NCI-H345 treated with DMSO at 0.1 percent for 48 hours (cell line): Measurements from ENCODE around the gene PPP2CA.
"Not testable (repeated sequence)": the region's sequence is repeated elsewhere in the genome, so short reads cannot be mapped to it uniquely, and the experiment has no call there.

Experiments used
- DNase-seq: peaks from one replicate; lab custom pipeline; 2025; ENCODE audit not compliant: unreplicated experiment; lab: John Stamatoyannopoulos, UW

PPP2CA gene

DNA sequence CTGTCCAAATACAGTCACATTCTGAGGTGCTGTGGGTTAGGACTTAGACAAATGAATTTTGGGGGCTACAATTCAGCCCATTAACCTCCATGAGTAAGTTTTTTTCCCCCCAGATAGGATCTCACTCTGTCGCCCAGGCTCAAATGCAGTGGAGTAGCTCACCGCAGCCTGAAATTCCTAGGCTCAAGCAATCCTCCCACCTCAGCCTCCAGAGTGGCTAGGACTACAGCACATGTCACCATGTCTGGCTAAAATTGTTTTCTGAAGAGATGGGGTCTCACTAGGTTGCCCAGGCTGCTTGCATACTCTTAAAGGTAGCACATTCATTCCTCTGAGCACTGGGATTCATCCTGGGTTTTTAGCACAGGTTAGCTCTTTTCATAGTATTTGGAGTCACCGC is 22.2 kb downstream of the PPP2CA start:
- no peak for DNase-seq

DNA sequence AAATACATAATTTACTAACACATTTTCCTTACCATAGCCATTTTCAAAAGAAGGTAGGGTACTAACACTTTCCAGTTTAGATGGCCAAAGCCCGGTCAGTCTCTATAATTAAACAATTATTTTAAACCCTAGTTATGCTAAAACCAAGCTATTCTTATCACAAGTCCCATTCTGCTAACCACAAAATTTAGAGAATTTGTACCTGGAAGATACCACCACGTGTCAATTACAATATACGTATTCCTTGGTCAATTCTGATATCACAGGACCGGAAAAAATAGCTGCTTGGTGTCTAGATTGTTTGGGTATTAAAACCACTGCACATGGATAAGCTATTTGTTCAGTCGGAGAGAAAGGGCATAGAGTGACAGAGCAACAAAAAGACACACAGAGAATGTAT is 30.2 kb downstream of the PPP2CA start:
- no peak for DNase-seq

DNA sequence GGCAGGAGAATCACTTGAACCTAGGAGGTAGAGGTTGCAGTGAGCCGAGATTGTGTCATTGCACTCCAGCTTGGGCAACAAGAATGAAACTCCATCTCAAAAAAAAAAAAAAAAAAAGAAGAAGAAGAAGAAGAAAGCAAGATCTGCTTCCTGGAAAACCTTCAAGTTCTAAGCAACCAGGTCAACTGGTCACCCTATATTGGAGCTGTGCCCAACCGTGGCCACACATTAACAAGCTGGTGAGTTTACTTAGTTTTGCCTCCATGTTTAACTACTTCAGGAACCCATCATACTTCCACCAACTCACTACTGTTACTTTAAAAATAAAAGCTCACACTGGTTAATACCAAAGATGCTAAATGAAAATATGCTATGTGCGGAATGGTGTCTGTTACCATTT is 36.8 kb downstream of the PPP2CA start:
- no peak for DNase-seq

DNA sequence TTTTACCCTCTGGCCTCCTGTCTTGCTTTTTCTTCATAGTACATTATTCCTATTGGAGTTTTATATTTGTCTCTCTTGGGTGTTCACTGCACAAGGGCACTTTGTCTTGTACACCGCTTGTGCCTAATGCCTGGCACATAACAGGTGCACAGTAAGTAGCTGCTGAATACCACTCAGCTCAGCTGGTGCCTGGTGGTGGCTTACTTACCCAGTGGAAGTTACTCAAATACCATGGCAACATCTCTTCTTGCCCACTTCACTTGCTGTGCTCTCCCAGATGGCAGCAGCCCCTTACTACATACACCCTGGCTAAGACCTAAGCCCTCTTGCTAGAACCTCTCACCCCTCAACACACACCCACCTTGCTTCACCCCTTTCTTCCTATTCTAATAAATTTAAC is 37.8 kb downstream of the PPP2CA start:
- DNase-seq, result no peak

DNA sequence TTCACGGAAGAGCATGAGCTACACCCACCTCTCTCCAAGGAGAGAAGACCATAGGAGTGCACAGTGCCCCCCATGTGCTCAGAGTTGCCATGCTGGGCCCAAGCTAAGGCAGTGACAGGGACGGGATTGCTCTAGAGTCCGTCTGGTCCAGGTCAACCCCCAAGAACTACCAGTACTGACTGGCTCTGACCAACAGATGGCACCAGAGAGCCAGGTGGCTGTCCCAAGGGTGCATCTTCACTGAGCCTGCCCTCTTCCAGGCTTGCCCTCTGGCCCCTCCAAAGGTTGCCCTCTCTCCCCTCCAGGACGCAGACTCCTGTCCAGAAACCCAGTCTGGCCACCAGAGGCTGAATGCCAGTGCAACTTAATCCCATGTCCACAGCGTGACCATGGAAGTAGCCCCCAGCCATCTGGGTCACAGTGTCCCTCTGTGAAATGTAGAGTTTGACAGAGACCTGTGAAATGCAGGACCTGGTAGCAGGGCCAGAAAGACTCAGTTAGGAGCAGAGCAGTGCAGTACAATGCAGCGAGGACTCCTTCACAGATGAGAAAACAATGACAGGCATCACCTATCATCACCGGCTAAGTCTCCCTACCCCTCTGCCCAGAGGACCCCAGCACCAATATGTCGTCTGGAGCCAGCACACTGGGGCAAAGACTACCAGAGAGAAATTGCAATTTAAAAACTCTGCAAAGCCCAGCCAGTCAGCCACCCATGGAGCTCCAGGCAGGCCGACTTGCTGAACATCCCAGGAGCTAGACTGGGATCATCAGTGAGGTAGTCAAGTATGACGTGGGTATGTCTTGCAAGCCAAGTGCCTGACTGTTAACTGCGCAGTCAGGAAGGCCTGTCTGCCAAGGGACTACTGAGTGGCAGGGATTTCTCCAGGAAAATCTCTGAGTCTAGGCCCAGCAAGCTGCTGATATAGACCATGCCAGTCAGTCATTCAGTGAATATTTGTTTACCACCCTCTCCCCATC is 41.4 kb downstream of the PPP2CA start:
- peak; percentile 15 for DNase-seq

DNA sequence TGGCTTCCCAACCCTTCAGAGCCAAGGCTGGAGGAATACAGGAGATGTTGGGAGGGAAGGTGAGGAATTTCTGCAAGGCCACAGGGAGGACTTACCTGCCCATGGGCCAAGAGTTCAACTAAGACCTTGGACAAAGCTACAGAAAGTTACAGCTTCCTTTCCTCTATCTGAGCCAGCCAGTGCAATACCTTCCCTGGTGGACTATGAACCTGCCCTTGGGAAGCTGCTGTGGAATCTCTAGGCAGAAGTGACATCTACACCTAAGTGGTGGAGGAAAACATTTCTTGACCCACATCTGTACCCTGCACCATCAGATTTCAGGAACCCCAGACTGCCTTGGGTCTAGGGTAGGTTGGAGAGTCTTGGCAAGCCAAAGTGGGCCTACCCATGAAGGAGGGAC is 42.4 kb downstream of the PPP2CA start:
- DNase-seq, result no peak

DNA sequence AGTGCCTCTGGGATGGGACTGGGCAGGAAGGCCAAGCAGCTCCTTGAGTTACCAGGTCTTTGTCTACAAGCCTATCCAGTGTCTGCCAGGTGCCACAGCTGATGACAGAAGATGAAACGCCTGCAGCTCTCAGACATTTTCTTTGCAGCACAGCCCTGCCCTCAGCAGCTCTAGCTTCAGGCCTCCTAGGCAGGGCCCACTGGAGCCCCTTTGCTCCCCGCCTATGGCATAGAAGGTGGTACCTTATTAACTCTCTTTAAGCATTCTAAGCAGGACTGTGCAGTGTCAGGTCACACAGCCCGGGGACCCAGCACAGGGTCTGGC is 47.8 kb downstream of the PPP2CA start:
- no peak for DNase-seq

DNA sequence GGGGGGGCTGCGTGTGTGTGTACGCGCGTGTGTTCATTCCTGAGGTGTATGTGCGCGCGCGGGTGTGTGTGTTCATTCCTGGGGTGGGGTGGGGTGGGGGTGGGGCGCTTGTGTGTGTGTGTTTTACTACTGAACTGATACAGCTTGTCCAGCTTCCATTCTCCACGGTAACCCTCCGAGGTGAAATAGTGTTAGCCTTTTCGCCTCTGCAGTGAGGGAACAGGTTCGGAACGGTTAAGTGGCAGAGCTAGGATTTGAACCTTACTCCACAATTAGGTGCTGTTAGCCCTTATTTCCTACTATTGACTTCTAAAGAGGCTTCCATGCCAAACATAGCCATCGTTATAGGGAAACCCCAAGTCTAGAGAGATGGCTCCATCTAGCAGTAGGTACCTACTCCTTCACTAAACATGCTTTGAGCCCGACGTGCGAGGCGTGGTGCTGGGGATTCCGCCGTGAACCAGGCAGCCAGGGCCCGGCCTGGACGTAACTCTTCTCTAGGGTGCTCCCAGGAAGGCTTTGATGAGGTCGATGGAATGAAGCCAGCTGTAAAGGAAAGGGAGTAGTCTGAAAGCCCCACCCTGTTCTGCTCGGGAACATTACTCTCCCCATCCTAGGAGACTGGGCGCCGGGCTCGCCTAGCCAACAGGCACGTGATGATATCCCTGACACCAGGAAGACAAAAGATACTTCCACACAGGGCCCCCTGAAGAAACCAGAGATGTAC is 48.3 kb downstream of the PPP2CA start:
- DNase-seq, result no peak

DNA sequence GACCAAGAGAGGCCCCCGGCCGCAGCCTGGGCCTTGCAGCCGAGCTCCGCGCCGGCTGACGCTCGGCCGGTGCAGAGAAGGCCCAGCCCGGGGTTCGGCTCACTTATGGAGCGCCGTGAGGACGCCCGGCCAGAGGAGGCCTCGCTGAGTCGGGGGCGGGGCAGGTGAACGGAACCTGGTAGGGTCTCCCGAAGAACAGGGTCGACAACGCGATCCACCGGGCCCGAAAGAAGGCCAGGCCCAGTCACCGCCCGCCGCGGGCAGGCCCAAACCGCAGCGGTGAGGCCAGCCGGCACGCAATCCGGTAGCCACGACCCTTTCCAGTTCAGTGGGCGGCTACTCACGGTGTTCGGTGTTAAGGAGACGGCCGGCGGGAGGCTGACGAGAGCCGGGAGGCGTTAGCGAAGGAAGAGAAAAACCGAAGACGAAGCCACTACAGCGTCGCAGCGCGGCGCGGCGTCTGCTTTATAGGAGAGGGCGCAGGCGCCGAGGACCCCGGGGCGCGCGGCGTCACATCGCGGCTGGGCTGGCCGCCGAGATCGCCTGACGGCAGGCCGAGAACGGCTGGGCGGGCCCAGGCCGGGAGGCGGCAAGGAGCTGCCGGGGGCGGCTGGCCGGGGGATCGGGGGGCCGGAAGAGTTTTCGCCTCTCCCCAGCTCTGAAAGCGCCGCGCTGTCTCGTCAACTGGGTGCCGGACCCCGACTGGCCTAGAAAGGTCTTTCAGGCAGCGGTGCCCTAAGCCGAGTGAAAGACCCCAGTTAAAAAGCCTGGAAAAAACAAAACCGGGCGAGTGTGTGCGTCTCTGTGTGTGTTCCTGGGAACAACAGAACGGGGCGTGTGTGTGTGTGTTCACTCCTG is 49.1 kb downstream of the PPP2CA start, which contains the start of gene SKP1:
SKP1 (minus strand) TSS at position 440 of the 858 bp plus-strand sequence. CDS start 2,928 bp downstream, outside the sequence.
- peak; percentile 44 for DNase-seq

DNA sequence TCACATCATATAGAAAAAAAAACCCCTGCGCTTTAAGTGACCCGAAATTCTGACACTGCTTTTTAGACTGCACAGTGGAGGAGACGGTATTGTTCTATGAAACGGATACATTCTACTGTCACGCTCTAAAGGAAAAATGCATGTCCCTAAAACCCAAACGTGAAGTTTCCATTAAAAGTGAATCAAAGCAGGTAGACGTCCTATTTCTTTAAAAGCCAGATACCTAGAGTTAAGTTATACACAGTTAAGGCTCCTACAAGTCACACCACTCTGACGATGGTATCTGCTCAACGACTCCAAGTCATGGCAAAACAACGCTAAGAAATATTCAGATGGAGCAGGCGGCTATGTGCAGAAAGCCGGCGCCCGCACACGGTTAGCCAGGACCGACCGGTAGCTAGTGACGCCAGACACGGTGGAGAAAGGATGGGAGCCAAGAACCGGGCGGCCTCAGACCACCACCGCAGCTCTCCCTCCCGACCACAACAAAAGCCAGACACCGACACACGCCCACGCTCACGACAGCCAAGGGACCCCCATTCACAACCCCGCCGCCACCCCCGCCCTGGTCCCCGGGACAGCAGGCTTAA is 49.9 kb downstream of the PPP2CA start:
- no peak for DNase-seq

DNA sequence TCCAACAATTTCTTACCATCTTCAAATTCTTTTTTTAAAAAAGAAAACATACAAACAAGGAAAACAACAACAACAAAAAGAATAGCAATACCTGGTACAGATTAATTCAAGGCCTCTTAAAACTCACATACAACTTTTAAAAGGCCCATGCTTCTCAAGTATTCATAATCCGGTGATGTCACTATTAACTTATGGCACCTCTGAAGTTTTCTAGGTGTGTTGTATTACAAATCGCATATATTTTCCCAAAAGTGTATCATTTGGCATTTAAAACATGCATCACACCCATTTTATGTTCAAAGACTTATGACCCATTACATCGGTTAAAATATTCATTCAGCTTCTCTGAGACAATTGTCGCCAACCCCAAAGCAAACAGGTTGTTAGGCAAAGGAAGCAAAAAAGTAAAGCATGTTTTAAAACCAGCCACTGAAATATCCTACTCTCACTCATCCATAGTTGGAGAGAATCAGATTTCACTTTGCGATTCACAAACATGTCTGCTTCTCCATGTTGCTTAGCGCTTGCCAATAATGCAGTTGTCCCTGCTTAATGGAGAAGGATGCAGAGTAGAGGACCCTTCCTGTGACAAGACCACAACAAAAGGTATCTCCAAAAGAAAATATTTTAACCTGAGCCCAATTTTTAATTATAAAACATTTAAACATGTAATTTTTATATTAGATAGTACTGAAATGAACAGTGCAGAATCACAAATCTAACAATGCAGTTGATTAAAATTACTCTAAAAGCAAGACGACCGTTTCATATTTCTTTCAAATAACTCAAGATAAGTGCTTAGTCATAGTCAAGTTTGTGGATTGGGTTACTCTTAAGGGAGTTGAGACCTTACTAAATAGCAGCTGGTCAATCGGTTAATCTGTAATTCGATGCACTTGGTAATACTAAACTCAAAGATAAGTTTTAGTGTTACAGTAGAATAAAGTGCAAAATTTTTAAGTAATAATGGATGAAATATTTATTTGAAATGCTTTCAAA is 50.7 kb downstream of the PPP2CA start:
- DNase-seq, result no peak

DNA sequence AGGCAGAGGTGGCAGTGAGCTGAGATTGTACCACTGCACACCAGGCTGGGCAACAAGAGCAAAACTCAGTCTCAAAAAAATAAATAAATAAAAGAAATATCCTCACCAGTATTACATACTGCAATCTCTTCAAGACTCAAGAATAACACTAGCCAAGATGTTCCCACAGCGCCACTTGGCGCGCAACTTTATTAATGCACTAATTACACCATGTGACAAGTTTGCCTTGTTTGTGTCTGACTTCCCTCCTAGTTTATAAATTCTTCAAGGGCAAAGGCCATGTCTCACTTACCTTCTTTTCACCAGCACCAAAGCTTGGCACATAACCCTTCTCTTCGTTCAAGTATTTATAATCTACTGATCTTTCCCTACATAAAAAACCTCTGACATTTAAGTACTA is 53.9 kb downstream of the PPP2CA start:
- no peak for DNase-seq

DNA sequence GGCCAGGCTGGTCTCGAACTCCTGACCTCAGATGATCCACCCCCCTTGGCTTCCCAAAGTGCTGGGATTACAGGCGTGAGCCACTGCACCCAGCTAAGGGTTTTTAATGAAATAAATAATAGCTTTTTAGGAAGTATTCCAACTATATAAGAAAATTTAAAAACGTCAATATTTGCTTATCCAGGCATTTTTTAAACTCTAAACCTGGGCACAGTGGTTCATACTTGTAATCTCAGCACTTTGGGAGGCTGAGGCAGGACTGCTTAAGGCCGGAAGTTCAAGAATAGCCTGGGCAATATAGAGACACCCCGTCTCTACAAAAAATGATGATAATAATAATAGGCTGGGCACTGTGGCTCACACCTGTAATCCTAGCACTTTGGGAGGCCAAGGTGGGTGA is 63.3 kb downstream of the PPP2CA start:
- DNase-seq, result no peak

DNA sequence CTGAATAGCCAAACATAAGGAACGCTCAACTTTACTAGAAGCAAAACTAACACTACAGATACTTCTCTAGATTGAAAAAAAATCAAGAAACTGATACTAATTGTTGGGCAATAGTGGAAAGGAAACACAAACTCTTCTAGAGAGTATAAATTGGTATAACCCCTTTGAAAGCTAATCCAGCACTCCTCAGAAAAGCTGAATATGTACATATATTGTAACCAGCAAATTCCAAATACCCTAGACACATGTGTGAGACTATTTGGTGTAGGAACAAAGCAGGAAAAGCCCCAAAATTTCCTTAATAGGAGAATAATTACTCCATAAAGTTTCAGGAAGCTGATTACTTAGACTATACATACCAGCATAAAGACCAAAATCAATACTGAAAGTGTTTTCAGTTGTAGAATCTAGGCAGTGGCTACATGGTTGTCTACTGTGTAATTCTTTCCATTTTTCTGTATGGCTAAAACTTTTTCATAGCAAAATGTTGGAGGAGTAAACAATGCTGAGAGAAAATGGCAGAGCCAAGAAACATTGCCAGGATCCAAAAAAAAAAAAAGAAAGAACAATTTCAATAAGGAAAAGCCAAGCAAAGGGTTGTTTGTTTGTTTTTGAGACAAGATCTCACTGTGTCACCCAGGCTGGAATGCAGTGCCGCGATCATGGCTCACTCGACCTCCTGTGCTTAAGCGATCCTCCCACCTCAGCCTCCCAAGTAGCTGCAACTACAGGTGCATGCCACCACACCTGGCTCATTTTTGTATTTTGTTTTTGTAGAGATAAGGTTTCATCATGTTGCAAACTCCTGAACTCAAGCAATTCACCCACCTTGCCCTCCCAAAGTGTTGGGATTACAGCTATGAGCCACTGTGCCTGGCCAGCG is 64.1 kb downstream of the PPP2CA start:
- no peak for DNase-seq

DNA sequence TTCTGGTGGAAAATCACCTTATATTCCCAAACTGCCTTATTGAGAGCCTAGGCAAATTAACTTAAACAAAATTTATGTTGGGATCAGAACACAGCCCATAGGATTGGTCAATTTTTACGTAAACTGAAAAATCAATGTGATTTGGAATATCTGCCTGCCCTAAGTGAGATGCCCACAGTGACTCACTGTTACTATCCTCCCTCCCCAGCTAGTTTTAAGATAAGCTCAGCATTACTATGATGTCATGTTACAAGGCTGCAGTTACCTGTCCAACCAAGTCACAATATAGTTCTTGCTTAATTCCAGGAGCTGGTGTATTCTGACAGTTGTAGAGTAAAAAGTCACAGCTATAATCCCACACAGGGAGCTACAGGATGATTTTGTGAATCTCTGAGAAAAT is 72.2 kb downstream of the PPP2CA start:
- DNase-seq, result no peak

DNA sequence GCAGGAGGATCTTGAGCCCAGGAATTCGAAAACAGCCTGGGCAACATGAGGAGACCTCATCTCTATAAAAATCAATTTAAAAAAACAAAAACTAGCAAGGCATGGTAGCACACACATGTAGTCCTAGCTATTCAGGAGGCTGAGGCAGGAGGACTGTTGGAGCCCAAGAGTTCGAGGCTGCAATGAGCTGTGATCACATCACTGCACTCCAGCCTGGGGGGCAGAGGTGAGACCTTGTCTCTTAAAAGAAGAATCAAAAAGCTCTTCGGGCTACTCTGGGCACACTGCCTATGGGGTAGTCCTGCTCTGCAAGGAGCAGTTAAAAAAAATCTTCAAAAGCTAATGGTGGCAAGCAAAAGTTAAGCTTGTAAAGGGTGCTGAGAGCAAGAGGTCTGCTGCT is 72.6 kb downstream of the PPP2CA start:
- DNase-seq, result no peak

DNA sequence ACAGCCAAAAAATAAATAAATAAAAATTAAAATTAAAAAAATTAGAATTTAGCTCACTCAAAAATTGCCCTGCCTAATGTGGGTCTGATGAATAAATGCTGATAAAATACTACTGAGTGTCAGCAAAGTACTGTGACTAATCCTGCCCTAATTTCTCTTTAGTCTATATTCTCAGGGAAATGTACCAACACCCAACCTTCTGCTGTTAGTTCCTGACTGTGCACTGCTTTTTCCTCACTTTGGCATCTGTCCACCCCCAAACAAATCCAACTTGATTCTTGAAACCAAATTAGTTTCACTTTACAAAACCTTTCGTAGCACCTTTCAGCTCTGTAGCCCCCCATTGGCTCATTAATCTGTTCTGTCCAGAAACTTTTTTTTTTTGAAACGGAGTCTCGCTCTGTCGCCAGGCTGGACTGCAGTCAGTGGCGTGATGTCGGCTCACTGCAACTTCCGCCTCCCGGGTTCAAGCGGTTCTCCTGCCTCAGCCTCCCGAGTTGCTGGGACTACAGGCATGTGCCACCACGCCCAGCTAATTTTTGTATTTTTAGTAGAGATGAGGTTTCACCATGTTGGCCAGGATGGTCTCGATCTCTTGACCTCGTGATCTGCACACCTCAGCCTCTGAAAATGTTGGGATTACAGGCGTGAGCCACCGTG is 73.6 kb downstream of the PPP2CA start:
- not testable (repeated sequence) for DNase-seq

DNA sequence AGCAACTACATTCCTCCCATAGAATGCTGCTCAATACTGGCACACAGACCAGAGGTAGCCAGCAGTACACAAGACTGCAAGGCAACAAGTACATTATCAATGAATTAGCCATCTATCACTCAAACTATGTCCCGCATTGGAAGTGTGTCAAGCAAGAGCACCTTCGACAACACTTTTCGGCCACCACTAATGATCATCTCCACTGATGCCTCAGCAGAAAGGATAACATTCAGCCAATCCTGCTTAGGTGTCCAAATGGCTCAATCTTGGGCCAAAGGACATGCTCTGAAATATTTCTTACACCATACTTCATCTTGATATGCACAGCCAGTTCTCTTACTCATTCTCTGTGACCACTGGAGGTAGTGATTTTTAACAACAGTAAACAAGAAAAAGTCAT is 74.2 kb downstream of the PPP2CA start:
- DNase-seq, result no peak
